ENCODE measurements around the gene SCG5. TPM values are rescaled to one million over a fixed set of nuclear protein-coding genes. Genes with fewer than 3 reads are reported as not detected.

The SCG5 gene
- polyA plus RNA-seq, 1 of the 3 experiments (the other 2 are of a cell fraction), result 11.0 TPM

- no peaks in the 10 kb centered on the region for H3K4me1 ChIP-seq (ENCODE audit: control insufficient read depth in 1 of 2, insufficient read depth in 2 of 2, low read depth in 1 of 2, low read length in 1 of 2)
- no peak overlapping the region for H3K4me3 ChIP-seq (ENCODE audit: low read depth in 2 of 2, low read length in 1 of 2)
- H3F3A ChIP-seq (replicated peaks; ENCODE audit: insufficient read depth), result peaks cover 81% of the 10 kb centered on the region
- H3K27ac ChIP-seq (ENCODE audit: low read depth in 2 of 2, low read length in 1 of 2), result no peak overlapping the region
- DNase-seq, result no peak
- WGBS (ENCODE audit: low lambda C conversion rate), result 50% methylated on average over 1 of the region's 1 CpG
- ChIA-PET POLR2A (no interaction called here), CTCF (interaction anchor here (0.8 to 1.3 kb wide), 2 partner anchors 105 to 197 kb away, joined by 3 read pairs; no protein-coding TSS in a partner anchor)
- no peak overlapping the region for H2AFZ ChIP-seq (ENCODE audit: low read depth)
- H3K27me3 ChIP-seq (ENCODE audit: insufficient read depth), result no peaks in the 10 kb centered on the region
- H3K79me2 ChIP-seq (ENCODE audit: insufficient read depth), result no peaks in the 10 kb centered on the region
- H4K20me1 ChIP-seq (ENCODE audit: insufficient read depth), result no peaks in the 10 kb centered on the region
- peaks cover 0 to 33% of the 10 kb centered on the region in 2 experiments for H3K36me3 ChIP-seq (replicated peaks in 1 of 2; ENCODE audit: control insufficient read depth in 1 of 2, insufficient read depth in 2 of 2, low read length in 1 of 2)
- H3K9ac ChIP-seq, result no peak overlapping the region
- no peaks in the 10 kb centered on the region for H3K9me2 ChIP-seq
- H3K9me3 ChIP-seq, result no peaks in the 10 kb centered on the region
- TF ChIP-seq FOSL2 (IDR thresholded peaks at IDR 0.05; ENCODE audit: borderline replicate concordance, low read depth) (no peak), TEAD4 (IDR thresholded peaks at IDR 0.05; ENCODE audit: borderline replicate concordance, insufficient read depth) (no peak), USF2 (IDR thresholded peaks at IDR 0.05; ENCODE audit: borderline replicate concordance, low read depth, low read length) (no peak), CHD2 (IDR thresholded peaks at IDR 0.05; ENCODE audit: low read length, partially characterized antibody) (no peak), GATA2 (CRISPR knock-in tag; IDR thresholded peaks at IDR 0.05) (no peak), PBX3 (IDR thresholded peaks at IDR 0.05) (no peak), MXI1 (IDR thresholded peaks at IDR 0.05; ENCODE audit: low read depth, low read length) (no peak), MAX (IDR thresholded peaks at IDR 0.05; ENCODE audit: low read depth) (no peak), FOXM1 (IDR thresholded peaks at IDR 0.05; ENCODE audit: low read depth) (no peak), POLR2AphosphoS5 (IDR thresholded peaks at IDR 0.05; ENCODE audit: low read depth, low read length) (no peak), FOXJ3 (CRISPR knock-in tag; IDR thresholded peaks at IDR 0.05) (no peak), TCF12 (IDR thresholded peaks at IDR 0.05) (no peak), NRF1 (IDR thresholded peaks at IDR 0.05; ENCODE audit: low read depth, low read length) (no peak), EP300 (IDR thresholded peaks at IDR 0.05; ENCODE audit: borderline replicate concordance in 1 of 2, low read depth in 1 of 2, low read length in 1 of 2) (no peak)
- H3K4me2 ChIP-seq, result no peak overlapping the region
Observed at GRCh38 chr15:32739522-32740063, 98.1 kb downstream of the SCG5 start.

- Histone ChIP-seq H4K20me1 (ENCODE audit: insufficient read depth) (no peaks in the 10 kb centered on the region), H3K4me1 (ENCODE audit: control insufficient read depth in 1 of 2, insufficient read depth in 2 of 2, low read depth in 1 of 2, low read length in 1 of 2) (no peaks in the 10 kb centered on the region), H3K4me3 (ENCODE audit: low read depth in 2 of 2, low read length in 1 of 2) (no peak overlapping the region), H3K9ac (no peak overlapping the region), H3K9me2 (no peaks in the 10 kb centered on the region), H3K4me2 (no peak overlapping the region), H3K27ac (ENCODE audit: low read depth in 2 of 2, low read length in 1 of 2) (no peak overlapping the region), H2AFZ (ENCODE audit: low read depth) (no peak overlapping the region), H3K9me3 (no peaks in the 10 kb centered on the region), H3K27me3 (ENCODE audit: insufficient read depth) (no peaks in the 10 kb centered on the region), H3K36me3 (replicated peaks in 1 of 2; ENCODE audit: control insufficient read depth in 1 of 2, insufficient read depth in 2 of 2, low read length in 1 of 2) (peaks cover 0 to 17% of the 10 kb centered on the region in 2 experiments), H3F3A (replicated peaks; ENCODE audit: insufficient read depth) (peaks cover 55% of the 10 kb centered on the region), H3K79me2 (ENCODE audit: insufficient read depth) (no peaks in the 10 kb centered on the region)
- TF ChIP-seq GABPA (IDR thresholded peaks at IDR 0.05; ENCODE audit: low read depth), result no peak
- TF ChIP-seq REST (IDR thresholded peaks at IDR 0.05; ENCODE audit: low read depth, low read length), result no peak
- TF ChIP-seq FOXJ3 (CRISPR knock-in tag; IDR thresholded peaks at IDR 0.05), result no peak
- no peak for TF ChIP-seq JUND (IDR thresholded peaks at IDR 0.05)
- no peak for TF ChIP-seq TEAD4 (IDR thresholded peaks at IDR 0.05; ENCODE audit: borderline replicate concordance, insufficient read depth)
- TF ChIP-seq GATA2 (CRISPR knock-in tag; IDR thresholded peaks at IDR 0.05), result no peak
- no peak for TF ChIP-seq MEF2A (IDR thresholded peaks at IDR 0.05; ENCODE audit: borderline replicate concordance, low read depth)
- TF ChIP-seq MXI1 (IDR thresholded peaks at IDR 0.05; ENCODE audit: low read depth, low read length), result no peak
- no peak for TF ChIP-seq POLR2AphosphoS5 (IDR thresholded peaks at IDR 0.05; ENCODE audit: low read depth, low read length)
- TF ChIP-seq MAX (IDR thresholded peaks at IDR 0.05; ENCODE audit: low read depth), result no peak
- TF ChIP-seq CHD2 (IDR thresholded peaks at IDR 0.05; ENCODE audit: low read length, partially characterized antibody), result no peak
- 73% methylated on average over 4 of the region's 5 CpGs for WGBS (ENCODE audit: low lambda C conversion rate)
- CTCF ChIA-PET, result interaction anchor here (0.7 to 2.2 kb wide), 5 partner anchors 8 to 250 kb away, joined by 3 to 6 read pairs (median 4); no protein-coding TSS in a partner anchor
- no peak for DNase-seq
- POLR2A ChIA-PET, result no interaction called here
Observed at GRCh38 chr15:32743411-32744140, 102.1 kb downstream of the SCG5 start.

Measured in SK-N-SH (cell line).